HG02642 (cell line): Measurements from ENCODE around the gene DLG4.
"Not testable (repeated sequence)": the region's sequence is repeated elsewhere in the genome, so short reads cannot be mapped to it uniquely, and the experiment has no call there.

ENCODE experiments used
- ATAC-seq: cut with Tn5 transposase; IDR thresholded peaks from one replicate; pipeline ENCODE4 v1.9.1; 2021; ENCODE audit warnings: mild to moderate bottlenecking; ENCODE audit not compliant: unreplicated experiment, poor library complexity

Gene DLG4

DNA sequence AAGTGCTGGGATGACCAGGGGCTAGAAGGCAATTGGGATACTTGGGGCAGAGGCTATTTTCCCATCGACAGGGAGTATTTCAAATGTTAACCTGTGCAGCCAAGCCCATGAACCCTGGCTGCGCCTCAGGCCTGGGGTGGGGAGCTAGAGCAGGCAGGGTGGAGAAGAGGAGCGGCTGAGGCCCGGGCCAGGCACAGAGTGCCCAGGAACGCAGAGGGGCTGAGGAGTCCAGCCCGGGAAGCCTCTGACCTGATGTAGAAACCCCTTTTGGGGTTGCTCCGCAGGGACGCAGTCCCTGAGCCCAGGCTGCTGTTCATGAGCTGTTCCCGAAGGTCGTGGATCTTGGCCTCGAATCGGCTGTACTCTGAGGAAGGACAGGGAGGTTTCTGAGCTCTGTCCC is 23.7 kb downstream of the DLG4 start:
- no peak for ATAC-seq

DNA sequence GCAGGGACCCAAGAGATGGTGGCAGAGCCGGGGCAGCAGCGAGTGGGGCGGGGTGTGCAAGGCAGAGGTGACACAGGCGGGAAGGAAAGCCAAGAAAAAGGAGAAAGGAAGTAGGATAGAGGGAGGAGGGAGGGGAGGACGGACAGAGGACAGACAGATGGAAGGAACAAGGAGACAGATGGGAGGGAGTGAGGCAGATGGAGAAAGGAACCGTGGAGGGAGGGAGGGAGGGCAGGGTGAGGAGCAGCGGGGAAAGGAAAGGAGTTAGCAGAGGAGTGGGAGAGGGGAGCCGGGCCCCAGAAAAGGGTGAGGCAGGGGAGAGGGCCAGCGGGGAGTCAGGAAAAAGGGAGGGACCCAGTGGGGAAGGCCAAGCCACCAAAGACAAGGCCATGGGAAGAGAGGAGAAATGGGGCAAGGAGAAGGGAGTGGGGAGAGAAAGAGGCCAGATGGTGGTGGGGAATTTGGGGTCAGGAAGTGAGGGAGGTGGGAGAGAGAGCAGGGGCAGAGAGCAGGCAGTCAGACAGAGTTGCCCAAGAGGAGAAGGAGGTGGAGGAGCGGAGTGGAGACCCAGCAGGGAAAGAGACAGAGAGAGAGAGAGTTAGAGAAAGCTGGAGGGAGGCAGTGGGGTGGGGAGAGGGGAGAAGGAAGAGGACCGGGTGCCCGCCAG is 27.2 kb downstream of the DLG4 start:
- ATAC-seq, result no peak

DNA sequence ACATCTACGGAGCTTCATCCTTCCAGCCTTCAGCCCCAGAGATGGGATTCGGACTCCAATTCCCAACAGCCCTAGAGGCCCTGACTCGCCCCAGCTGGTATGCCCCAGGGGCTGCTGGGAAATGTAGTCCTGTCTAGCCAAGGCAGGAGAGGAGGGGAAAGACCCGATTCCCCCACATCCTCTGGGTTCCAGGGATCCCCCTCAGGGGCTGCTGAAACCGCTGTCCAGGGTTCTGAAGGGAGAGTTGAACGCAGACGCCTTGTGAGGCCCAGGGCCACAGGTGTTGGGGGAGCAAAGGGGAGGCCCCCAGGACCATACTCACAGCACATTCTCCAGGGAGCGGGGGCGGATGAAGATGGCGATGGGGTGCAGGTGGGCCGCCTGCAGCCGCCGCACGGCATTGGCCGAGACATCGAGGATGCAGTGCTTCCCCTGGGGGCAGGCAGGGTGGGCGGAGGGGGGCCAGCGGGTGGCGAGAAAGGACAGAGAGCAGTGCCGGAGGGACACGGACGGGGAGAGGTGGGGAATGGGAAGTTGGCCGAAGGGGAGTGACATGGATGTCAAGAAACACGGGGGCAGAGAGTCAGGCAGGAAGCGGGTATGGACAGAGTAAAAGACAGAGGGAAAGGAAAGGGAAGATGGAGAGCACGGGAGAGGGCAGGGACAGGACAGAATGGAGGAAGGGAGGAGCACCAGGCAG is 27.9 kb downstream of the DLG4 start:
- ATAC-seq, result no peak

GRCh38 chr17:7191069-7191468 is 28.6 kb downstream of the DLG4 start:
- ATAC-seq, result no peak

- no peak for ATAC-seq
These were observed 29.2 kb downstream of the DLG4 start for GRCh38 chr17:7190276-7190917.

GRCh38 chr17:7186241-7186640 is 33.4 kb downstream of the DLG4 start:
- ATAC-seq, result no peak

GRCh38 chr17:7184647-7185046 is 35.0 kb downstream of the DLG4 start:
- ATAC-seq, result no peak

DNA sequence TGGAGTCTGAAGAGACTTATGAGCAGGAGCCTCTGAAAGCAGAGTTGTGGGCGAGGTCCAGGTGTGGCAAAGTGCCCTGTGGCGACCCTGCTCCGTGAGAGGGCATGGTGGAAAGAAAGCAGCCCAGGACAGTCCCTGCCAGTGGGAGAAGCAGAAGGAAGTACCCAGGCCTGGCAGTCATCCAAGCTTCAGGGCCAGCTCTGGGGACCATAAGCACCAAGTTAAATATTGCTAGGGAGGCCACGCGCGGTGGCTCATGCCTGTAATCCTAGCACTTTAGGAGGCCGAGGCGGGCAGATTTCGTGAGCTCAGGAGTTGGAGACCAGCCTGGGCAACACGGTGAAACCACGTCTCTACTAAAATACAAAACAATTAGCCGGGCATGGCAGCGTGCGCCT is 35.5 kb downstream of the DLG4 start:
- ATAC-seq, result no peak

- ATAC-seq, result no peak
These were observed 36.1 kb downstream of the DLG4 start for GRCh38 chr17:7183433-7184090.

DNA sequence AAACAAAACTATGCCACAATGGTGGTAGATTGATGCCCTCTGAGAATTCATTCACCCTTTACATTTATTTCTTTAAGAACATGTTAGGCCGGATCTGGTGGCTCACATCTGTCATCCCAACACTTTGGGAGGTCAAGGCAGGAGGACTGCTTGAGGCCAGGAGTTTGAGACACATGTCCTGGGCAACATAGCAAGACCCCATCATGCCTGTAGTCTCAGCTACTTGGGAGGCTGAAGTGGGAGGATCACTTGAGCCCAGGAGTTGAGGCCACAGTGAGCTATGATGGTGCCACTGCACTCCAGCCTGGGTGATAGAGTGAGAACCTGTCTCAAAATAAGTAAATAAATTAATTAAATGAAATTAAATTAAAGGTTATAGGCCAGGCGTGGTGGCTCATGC is 37.5 kb downstream of the DLG4 start:
- not testable (repeated sequence) for ATAC-seq

DNA sequence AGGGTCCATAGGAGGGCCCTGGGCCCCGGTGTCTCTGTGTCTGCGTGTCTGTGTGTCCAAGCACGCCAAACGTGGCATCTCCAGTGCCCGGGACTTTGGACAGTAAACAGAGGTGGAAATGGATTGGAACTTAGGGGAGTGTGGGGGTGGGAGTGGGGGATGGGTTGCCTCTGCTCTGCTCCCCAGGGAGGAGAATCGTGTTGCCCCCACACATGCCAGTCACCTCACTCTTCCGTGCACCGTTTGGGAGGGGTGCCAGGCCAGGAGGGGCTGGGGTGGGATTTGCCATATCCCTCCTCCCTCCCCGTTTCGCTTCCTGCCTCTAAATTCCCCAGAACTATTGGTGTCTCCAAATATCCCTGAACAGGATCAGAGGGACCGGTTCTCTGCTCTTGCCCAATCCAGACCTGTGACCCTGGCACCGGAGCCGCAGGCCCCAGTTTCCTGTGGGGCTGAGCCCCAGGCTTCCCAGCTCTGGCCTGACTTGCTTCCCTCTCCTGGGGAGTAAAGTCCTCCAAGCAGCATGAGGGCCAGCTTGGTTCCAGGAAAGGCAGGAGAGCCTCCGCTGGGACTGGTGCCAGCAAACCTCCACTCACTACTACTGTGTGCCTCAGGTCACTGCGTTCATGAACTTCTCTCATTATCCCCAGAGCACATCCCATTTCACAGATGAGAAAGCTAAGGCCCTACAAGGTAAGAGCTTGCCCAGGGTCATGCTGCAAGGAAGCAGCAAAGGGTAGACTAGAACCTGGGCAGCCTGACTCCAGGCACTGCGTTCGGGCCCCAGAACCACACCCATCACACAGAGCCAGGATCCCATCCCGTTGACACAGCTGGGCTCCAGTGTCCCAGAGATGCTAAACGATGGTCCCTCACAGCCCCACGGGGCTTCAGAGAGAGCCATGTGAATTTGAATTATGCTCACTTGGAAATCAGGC is 40.0 kb downstream of the DLG4 start, which contains the start of gene ASGR1:
Gene ASGR1, minus strand, starts transcription at position 54 of the 938 bp plus-strand sequence. CDS start 807 bp downstream, outside the sequence.
- no peak for ATAC-seq

DNA sequence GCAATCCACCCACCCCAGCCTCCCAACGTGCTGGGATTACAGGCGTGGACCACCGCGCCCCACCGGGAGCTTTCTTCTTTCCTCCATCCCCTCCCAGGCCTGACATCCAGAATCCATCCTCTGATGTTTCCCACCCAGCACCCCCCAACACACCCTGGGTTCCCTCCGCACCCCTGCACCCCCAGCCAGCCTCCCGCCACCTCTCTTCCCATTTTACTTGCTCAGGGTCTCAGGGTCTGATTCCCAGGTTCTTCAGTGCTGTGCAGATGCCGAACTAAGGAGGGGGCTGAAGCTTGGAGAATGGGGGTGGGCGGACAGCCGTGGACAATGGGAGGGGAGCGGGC is 40.7 kb downstream of the DLG4 start:
- no peak for ATAC-seq

GRCh38 chr17:7177954-7178477 is 41.6 kb downstream of the DLG4 start:
- no peak for ATAC-seq

GRCh38 chr17:7177191-7177953 is 42.3 kb downstream of the DLG4 start:
- ATAC-seq, result no peak

- no peak for ATAC-seq
These were observed 42.8 kb downstream of the DLG4 start for GRCh38 chr17:7176841-7177190.

DNA sequence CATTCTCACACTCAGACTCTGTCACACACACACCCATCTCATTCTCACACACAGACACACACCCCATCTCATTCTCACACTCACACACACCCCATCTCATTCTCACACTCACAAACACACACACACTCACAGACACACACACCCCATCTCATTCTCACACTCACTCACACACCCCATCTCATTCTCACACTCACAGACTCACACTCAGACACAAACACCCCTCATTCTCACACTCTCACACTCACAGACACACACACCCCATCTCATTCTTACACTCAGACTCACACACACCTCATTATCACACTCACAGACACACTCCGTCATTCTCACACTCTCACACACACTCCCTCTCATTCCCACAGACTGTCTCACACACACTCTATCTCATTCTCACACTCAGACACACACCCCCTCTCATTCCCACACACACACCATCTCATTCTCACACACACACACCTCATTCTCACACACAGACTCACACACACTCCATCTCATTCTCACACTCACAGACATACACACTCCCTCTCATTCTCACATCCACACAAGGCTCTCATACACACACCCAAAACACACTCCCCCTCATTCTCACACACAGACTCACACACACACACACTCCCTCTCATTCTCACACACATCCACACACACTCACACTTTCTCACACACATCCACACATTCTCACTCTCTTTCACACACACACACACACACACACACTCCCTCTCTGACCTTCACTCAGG is 43.4 kb downstream of the DLG4 start:
- no peak for ATAC-seq

- ATAC-seq, result no peak
These were observed 44.3 kb downstream of the DLG4 start for GRCh38 chr17:7175330-7175733.

GRCh38 chr17:7174603-7175326 is 44.9 kb downstream of the DLG4 start:
- no peak for ATAC-seq
